ENCODE results near the gene CHD8.
"Not testable (repeated sequence)": the region's sequence is repeated elsewhere in the genome, so short reads cannot be mapped to it uniquely, and the experiment has no call there.

The CHD8 gene

GRCh38 chr14:21455912-21456667 is at the start of gene CHD8:
Gene CHD8, minus strand, starts transcription at chr14:21456123. Its CDS starts 24,480 bp downstream, at chr14:21431643.
- peak; percentile 99 to 100 for DNase-seq

- DNase-seq, result no peak
These were observed 49.2 kb upstream of the CHD8 start for GRCh38 chr14:21505012-21505553.

- DNase-seq, result no peak
These were observed 47.5 kb upstream of the CHD8 start for GRCh38 chr14:21503376-21503775.

DNA sequence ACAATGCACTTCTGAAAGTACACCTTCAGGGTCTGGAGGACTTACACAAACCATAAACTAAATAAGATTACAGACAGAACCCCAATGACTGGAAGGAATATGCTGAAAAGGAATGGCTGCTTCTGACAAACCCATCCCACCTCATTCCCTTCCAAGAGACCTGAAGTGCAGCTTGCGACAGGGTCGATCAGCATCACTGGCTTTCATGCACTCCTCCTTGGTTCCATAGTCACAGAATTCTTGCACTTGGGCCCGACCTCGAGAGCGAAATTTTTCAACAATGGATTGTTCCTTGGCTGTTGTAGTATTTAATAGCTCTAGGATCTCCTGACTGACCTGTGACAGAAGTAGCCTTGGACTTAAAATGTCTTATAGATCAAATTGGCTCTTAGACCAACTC is 45.6 kb upstream of the CHD8 start:
- DNase-seq, result no peak

DNA sequence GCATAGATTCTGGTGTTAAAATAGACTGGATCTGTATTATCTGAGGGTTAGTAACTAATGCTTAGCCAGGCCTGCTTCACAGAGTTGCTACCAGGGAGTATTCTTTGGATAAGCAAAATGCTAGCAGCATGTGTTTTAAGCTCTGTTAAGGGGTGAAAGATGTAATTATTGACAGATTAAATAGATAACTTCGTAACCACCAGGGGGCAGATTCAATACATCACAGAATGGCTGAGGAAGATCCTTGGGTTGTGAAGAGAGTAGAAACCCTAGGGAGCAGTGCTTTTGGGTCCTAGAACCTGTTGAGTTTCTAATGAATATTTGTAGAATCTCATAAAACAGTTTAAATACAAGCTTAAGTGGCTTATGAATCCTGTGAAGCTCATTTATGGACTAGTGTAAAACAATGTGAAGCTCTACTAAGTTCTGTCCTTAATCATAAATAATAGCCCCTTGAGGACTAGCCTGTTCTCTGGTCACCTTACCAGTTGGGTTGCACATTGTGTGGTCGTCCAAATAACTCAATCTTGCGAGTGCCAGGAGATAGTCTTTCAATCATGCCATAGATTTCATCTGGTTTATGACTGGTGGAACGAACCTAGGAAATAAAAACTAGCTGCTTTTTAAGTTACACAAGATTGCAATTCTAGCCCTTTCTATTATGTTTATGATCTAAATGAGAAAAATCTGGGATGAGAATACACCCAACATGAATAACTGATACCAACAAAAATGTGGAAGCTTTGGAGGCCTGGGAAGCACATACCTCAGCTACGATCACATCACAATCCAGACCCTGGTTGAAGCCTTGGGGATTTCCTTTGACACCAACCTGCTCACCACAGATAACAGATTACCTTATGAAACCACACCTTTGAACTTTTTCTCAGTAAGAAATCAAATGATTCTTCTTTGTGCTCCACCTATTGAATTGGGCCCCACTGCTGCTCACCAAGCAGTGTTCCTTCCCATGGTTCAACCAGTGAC is 42.9 kb upstream of the CHD8 start:
- peak; percentile 45 to 68 for DNase-seq

DNA sequence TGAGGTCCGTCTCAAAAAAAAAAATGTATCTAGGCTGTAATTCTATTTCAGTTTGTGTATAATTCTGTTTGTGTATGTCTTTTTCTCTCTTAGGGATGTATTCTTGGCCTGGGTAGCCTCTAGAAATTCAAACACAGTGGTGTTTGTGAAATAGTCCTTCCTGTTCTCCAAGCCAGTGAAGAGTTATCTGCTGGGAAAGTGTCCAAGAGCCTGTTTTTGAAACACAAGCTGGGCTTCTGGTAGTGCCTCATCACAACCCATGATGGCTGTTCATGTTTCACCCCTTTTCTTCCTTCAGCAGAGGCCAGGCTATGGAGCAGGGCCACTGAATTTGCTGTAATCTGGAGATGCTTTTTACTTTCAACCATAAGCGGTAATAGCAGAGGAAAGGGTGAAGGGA is 40.5 kb upstream of the CHD8 start:
- no peak for DNase-seq

DNA sequence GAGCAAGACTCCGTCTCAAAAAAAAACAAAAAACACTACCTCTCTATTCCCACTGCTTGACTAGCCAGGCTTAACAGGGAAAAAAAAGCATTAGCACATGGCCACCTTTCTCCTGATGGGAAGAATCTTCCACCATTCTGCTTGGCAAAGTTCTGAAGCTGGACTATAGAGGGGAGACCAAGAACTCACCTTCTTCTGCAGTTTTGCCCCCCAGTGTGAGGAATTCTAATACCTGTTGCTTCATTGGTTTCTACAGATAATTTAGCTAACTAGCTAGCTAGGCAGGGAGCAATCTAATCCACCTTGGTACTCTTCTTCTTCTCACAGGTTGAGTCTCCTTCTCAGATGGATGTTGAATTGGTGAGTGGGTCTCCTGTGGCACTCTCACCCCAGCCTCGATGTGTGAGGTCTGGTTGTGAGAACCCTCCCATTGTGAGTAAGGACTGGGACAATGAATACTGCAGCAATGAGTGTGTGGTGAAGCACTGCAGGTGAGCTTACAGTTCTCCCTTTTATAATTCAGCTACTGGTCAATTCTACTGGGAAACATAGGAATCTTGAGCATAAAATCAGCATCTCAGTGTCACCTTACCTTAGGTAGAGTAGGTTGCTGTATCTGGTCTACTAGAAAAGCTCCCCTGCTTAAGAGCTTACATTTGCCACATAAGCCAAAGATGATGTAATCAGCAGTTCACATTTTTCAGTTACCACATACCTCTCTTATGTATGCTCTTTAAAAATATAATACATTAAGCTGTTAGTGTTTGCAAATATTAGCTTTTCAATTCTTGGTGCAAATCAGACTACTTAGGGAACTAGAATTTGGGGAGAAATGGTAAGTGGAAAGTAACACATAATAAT is 39.2 kb upstream of the CHD8 start:
- DNase-seq, result no peak

- DNase-seq, result no peak
These were observed 30.7 kb upstream of the CHD8 start for GRCh38 chr14:21486640-21487087.

DNA sequence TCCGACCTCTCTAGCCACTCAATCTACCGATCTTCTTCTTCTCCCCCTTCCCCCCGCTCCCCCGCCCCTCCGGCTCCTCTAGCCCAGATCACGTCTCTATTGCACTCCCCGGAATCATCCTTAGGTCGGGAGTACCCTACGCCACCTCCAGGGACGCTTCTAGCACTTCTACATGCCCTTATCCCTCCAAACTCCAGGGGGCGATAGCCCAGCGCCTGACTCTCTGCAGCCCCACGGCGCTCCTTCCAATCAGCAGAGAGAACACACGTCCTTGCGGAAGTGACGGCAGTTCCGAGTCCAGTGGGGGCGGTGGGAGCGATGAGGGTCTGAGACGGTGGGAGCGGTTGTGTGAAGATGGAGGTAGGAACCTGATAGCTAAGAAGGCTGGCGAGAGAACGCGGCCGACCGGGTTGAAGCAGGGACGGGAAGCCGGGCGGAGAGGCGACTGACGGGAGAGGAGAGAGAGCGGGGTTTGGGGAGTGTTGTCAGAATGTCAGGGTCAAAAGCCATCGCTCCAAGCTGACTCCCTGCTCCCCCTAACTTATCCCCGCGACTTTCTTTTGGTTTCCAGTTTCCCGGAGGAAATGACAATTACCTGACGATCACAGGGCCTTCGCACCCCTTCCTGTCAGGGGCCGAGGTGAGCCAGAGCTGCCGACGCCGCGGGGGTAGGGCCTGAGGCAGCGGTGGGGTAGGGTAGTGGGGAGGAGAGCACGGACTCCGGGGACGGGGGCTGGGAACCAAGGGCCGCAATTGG is 21.2 kb upstream of the CHD8 start, which contains the start of the genes RAB2B and TOX4:
TSS of gene RAB2B (minus strand) at position 35 of the 757 bp plus-strand sequence. CDS start 87 bp downstream, outside the sequence.
TSS of gene TOX4 (plus strand) at position 271 of the 757 bp plus-strand sequence. CDS start at position 355, 84 bp downstream.
- DNase-seq, result peak; percentile 99

DNA sequence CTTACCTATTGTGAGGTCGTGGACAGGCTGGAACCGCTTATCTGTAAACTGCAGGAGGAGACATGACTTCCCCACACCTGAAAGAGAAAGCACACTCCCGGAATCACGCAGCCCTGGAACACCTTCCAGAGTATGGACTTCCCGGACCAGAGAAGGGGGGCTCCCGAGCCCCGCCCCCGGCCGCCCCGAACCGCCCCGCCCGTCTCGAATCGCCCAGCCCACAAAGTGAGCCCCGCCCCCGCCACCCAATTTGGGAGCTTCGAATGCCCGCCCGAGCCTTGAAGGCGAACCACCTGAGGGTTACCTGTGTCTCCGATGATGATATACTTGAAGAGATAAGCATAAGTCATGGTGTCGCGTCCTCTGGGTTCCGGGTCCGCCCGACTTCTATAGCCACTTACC is 20.6 kb upstream of the CHD8 start:
- peak; percentile 86 to 89 for DNase-seq

DNA sequence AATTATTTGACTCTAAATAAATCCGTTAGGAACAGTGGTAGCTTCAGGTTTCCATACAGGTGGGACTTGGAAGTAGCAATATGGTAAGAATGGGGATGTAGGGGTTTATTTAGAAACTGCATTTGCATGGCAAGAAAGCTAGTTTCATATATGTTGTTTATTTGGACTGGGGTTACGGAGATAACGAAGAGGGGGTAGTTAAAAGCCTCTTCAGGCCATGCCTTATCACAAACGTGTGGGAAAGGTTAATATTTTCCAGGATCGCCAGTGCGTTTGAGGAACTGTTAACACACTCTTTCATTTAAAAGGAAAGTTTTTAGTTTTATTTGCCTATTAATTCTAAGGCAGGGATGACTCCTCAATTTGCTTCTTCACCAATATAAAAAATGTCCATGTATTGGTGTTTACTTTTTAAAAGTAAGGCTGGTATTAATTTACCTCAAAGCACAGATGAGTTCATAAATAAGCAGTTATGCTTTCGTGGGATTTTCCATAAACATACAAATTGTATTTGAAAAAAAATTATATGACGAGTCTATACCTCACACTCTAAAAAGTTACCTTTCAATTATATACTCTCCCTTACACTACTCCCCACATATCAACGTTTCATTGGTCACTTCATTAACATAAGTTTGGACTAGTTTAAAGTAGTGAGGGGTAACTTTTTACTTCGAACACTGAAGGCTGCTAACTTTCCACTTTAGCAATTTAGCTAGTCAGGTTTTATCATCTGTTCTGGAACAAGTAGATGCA is 20.0 kb upstream of the CHD8 start:
- no peak for DNase-seq

GRCh38 chr14:21467616-21468015 is 11.7 kb upstream of the CHD8 start:
- peak in 1 of 2 experiments; percentile 49 for DNase-seq

DNA sequence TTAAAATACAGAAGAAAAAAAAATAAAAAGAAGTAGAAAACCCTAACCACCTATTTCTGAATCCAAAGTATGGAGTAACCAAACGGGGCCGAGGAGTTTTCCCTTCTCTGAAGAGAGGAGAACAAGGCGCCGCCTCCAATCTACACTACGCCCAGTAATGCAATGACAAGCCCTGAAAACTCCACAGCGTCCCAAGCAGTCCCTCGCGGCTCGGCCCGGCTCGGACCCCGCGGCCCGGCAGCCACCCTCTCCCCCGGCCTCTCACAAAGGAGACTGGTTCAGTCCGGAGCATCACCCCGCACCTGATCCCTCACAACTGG is 371 bp downstream of the CHD8 start:
- peak in 1 of 2 experiments; percentile 54 for DNase-seq

- DNase-seq, result no peak
These were observed 929 bp downstream of the CHD8 start for GRCh38 chr14:21454843-21455544.

DNA sequence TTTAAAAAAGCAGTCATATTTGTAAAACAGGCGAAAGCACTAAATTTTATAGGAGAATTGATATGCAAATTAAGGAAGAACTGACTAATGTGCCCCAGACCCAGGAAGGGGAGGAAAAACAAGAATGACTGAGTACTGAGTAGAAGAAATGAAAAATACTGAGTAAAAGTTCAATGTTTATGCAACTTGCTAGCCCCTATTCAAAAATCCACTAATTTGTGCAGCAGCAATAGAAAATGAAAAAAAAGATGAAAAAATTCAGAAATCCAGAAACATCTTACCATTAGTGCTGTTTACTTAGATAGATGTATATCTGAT is 6.1 kb downstream of the CHD8 start:
- DNase-seq, result no peak

DNA sequence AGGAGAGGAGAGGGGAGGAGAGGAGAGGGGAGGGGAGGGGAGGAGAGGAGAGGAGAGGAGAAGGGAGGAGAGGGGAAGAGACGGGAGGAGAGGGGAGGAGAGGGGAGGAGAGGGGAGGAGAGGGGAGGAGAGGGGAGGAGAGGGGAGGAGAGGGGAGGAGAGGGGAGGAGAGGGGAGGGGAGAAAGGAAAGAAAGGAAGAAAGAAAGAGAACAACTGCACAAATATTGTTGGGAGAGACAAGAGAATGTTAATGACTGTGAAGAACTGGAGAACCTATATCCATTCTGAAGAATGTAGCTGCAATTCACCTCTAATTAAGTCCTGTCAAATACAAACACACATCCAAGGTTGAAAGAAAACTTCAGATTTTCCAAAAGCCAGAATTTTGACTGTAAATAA is 13.3 kb downstream of the CHD8 start:
- DNase-seq, result not testable (repeated sequence)

- no peak for DNase-seq
These were observed 15.1 kb downstream of the CHD8 start for GRCh38 chr14:21440859-21441258.

GRCh38 chr14:21437063-21437901 is 18.6 kb downstream of the CHD8 start:
- DNase-seq, result peak; percentile 98 to 99

- DNase-seq, result peak in 1 of 2 experiments; percentile 24
These were observed 19.3 kb downstream of the CHD8 start for GRCh38 chr14:21436567-21437062.
